Measurements from ENCODE around the gene ATM. TPM values are rescaled to one million over a fixed set of nuclear protein-coding genes. Genes with fewer than 3 reads are reported as not detected.
A peak's percentile ranks its signal among the peaks of the same experiment; 100 is the strongest.

Gene ATM
- total RNA-seq (2014; rRNA removed; shearing (Covaris generic)) (44.2 and 59.3 TPM in 2 replicates), polyA plus RNA-seq (2016; fragmentation: Nextera tagmentation; extraction: Ambion mirVana) (23.2 and 27.6 TPM in 2 replicates)
- long read RNA-seq, partial matches to known transcripts = 7 of 12 reads
- long read RNA-seq, other reads (novel, unspliced or antisense) = 4 of 12 reads

DNA sequence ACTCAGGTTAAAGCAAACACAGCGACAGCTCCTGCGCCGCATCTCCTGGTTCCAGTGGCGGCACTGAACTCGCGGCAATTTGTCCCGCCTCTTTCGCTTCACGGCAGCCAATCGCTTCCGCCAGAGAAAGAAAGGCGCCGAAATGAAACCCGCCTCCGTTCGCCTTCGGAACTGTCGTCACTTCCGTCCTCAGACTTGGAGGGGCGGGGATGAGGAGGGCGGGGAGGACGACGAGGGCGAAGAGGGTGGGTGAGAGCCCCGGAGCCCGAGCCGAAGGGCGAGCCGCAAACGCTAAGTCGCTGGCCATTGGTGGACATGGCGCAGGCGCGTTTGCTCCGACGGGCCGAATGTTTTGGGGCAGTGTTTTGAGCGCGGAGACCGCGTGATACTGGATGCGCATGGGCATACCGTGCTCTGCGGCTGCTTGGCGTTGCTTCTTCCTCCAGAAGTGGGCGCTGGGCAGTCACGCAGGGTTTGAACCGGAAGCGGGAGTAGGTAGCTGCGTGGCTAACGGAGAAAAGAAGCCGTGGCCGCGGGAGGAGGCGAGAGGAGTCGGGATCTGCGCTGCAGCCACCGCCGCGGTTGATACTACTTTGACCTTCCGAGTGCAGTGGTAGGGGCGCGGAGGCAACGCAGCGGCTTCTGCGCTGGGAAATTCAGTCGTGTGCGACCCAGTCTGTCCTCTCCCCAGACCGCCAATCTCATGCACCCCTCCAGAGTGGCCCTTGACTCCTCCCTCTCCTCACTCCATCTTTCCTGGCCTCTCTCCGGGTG lies at the start of gene ATM, which contains the start of gene NPAT:
Gene ATM (plus strand): TSS at position 494 of the 774 bp plus-strand sequence. CDS start 4,558 bp downstream, outside the sequence.
Gene NPAT (minus strand): TSS at position 65 of the 774 bp plus-strand sequence. CDS start 102 bp downstream, outside the sequence.
- H3K4me1 Mint-ChIP-seq = peaks cover 42% of the 10 kb centered on the region
- no peak for TF ChIP-seq JUNB (IDR thresholded peaks at IDR 0.05; ENCODE audit: unreplicated experiment)
- peak; percentile 85 for TF ChIP-seq CREB1 (CRISPR knock-in tag; IDR thresholded peaks at IDR 0.05; ENCODE audit: low read depth)
- no peak for TF ChIP-seq ZNF114 (CRISPR knock-in tag; IDR thresholded peaks at IDR 0.05)
- no peak for TF ChIP-seq EZH2 (IDR thresholded peaks at IDR 0.05; ENCODE audit: low read depth, unreplicated experiment)
- no peak; the same call in 1 of the 2 replicates for TF ChIP-seq ETS1 (IDR thresholded peaks at IDR 0.05)
- TF ChIP-seq, protein P1, sequence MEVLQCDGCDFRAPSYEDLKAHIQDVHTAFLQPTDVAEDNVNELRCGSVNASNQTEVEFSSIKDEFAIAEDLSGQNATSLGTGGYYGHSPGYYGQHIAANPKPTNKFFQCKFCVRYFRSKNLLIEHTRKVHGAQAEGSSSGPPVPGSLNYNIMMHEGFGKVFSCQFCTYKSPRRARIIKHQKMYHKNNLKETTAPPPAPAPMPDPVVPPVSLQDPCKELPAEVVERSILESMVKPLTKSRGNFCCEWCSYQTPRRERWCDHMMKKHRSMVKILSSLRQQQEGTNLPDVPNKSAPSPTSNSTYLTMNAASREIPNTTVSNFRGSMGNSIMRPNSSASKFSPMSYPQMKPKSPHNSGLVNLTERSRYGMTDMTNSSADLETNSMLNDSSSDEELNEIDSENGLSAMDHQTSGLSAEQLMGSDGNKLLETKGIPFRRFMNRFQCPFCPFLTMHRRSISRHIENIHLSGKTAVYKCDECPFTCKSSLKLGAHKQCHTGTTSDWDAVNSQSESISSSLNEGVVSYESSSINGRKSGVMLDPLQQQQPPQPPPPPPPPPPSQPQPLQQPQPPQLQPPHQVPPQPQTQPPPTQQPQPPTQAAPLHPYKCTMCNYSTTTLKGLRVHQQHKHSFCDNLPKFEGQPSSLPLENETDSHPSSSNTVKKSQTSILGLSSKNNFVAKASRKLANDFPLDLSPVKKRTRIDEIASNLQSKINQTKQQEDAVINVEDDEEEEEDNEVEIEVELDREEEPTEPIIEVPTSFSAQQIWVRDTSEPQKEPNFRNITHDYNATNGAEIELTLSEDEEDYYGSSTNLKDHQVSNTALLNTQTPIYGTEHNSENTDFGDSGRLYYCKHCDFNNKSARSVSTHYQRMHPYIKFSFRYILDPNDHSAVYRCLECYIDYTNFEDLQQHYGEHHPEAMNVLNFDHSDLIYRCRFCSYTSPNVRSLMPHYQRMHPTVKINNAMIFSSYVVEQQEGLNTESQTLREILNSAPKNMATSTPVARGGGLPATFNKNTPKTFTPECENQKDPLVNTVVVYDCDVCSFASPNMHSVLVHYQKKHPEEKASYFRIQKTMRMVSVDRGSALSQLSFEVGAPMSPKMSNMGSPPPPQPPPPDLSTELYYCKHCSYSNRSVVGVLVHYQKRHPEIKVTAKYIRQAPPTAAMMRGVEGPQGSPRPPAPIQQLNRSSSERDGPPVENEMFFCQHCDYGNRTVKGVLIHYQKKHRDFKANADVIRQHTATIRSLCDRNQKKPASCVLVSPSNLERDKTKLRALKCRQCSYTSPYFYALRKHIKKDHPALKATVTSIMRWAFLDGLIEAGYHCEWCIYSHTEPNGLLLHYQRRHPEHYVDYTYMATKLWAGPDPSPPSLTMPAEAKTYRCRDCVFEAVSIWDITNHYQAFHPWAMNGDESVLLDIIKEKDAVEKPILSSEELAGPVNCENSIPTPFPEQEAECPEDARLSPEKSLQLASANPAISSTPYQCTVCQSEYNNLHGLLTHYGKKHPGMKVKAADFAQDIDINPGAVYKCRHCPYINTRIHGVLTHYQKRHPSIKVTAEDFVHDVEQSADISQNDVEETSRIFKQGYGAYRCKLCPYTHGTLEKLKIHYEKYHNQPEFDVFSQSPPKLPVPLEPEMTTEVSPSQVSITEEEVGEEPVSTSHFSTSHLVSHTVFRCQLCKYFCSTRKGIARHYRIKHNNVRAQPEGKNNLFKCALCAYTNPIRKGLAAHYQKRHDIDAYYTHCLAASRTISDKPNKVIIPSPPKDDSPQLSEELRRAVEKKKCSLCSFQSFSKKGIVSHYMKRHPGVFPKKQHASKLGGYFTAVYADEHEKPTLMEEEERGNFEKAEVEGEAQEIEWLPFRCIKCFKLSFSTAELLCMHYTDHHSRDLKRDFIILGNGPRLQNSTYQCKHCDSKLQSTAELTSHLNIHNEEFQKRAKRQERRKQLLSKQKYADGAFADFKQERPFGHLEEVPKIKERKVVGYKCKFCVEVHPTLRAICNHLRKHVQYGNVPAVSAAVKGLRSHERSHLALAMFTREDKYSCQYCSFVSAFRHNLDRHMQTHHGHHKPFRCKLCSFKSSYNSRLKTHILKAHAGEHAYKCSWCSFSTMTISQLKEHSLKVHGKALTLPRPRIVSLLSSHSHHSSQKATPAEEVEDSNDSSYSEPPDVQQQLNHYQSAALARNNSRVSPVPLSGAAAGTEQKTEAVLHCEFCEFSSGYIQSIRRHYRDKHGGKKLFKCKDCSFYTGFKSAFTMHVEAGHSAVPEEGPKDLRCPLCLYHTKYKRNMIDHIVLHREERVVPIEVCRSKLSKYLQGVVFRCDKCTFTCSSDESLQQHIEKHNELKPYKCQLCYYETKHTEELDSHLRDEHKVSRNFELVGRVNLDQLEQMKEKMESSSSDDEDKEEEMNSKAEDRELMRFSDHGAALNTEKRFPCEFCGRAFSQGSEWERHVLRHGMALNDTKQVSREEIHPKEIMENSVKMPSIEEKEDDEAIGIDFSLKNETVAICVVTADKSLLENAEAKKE (CRISPR knock-in tag; IDR thresholded peaks at IDR 0.05) = no peak
- peak; percentile 92 for TF ChIP-seq POLR2AphosphoS5 (IDR thresholded peaks at IDR 0.05; ENCODE audit: low read depth)
- TF ChIP-seq EZH2phosphoT487 (IDR thresholded peaks at IDR 0.05; ENCODE audit: unreplicated experiment) = no peak
- TF ChIP-seq, protein P2, sequence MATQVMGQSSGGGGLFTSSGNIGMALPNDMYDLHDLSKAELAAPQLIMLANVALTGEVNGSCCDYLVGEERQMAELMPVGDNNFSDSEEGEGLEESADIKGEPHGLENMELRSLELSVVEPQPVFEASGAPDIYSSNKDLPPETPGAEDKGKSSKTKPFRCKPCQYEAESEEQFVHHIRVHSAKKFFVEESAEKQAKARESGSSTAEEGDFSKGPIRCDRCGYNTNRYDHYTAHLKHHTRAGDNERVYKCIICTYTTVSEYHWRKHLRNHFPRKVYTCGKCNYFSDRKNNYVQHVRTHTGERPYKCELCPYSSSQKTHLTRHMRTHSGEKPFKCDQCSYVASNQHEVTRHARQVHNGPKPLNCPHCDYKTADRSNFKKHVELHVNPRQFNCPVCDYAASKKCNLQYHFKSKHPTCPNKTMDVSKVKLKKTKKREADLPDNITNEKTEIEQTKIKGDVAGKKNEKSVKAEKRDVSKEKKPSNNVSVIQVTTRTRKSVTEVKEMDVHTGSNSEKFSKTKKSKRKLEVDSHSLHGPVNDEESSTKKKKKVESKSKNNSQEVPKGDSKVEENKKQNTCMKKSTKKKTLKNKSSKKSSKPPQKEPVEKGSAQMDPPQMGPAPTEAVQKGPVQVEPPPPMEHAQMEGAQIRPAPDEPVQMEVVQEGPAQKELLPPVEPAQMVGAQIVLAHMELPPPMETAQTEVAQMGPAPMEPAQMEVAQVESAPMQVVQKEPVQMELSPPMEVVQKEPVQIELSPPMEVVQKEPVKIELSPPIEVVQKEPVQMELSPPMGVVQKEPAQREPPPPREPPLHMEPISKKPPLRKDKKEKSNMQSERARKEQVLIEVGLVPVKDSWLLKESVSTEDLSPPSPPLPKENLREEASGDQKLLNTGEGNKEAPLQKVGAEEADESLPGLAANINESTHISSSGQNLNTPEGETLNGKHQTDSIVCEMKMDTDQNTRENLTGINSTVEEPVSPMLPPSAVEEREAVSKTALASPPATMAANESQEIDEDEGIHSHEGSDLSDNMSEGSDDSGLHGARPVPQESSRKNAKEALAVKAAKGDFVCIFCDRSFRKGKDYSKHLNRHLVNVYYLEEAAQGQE (IDR thresholded peaks at IDR 0.05; ENCODE audit: unreplicated experiment) = no peak
- TF ChIP-seq ZNF331 (CRISPR knock-in tag; IDR thresholded peaks at IDR 0.05; ENCODE audit: low read depth) = no peak
- TF ChIP-seq CTCF (conservative IDR thresholded peaks at IDR 0.05; ENCODE audit: low read depth in 2 of 2) = peak; percentile 51 to 75; a peak in 3 of 4 replicates
- H2AFZ ChIP-seq = peak within 1 kb of the TSS; percentile 67
- H3K27me3 ChIP-seq (ENCODE audit: insufficient read depth) = no peaks in the 10 kb centered on the region
- H3K4me3 ChIP-seq = peak within 1 kb of the TSS; percentile 86
- peak within 1 kb of the TSS; percentile 99 for H3K27ac ChIP-seq (ENCODE audit: low read depth)
- DNase-seq (ENCODE audit: low spot score) (peak; percentile 99), ATAC-seq (peak; percentile 87)
- no peaks in the 10 kb centered on the region for H3K9me3 Mint-ChIP-seq
- peaks cover 5% of the 10 kb centered on the region for H3F3A ChIP-seq (replicated peaks; ENCODE audit: low read depth)
- H3K79me2 ChIP-seq (replicated peaks; ENCODE audit: insufficient read depth) = peaks cover 87% of the 10 kb centered on the region
- peaks cover 27% of the 10 kb centered on the region for H4K20me1 ChIP-seq (replicated peaks; ENCODE audit: insufficient read depth)
- H3K4me2 ChIP-seq = peak within 1 kb of the TSS; percentile 90
- H3K4me1 ChIP-seq (ENCODE audit: insufficient read depth) = peaks cover 32% of the 10 kb centered on the region
- H3K9me2 ChIP-seq (ENCODE audit: insufficient read depth) = no peaks in the 10 kb centered on the region
- no peaks in the 10 kb centered on the region for H3K27me3 Mint-ChIP-seq (ENCODE audit: insufficient read depth, low read depth, poor library complexity)
- no peak within 1 kb of the TSS; the same call in 1 of the 2 replicates for H3K27ac Mint-ChIP-seq
- no peak within 1 kb of the TSS for H3K4me3 Mint-ChIP-seq
- no peaks in the 10 kb centered on the region for H3K36me3 ChIP-seq (ENCODE audit: insufficient read depth)
- peaks cover 9% of the 10 kb centered on the region; the same call in 2 of the 3 replicates for H3K36me3 Mint-ChIP-seq (ENCODE audit: low read depth)
